NCI-H128 (cell line): ENCODE data around the gene C17orf100.
"Not testable (repeated sequence)": the region's sequence is repeated elsewhere in the genome, so short reads cannot be mapped to it uniquely, and the experiment has no call there.

Experiments used
- DNase-seq: peaks from one replicate; lab custom pipeline; 2025; ENCODE audit not compliant: unreplicated experiment; lab: John Stamatoyannopoulos, UW

The C17orf100 gene

DNA sequence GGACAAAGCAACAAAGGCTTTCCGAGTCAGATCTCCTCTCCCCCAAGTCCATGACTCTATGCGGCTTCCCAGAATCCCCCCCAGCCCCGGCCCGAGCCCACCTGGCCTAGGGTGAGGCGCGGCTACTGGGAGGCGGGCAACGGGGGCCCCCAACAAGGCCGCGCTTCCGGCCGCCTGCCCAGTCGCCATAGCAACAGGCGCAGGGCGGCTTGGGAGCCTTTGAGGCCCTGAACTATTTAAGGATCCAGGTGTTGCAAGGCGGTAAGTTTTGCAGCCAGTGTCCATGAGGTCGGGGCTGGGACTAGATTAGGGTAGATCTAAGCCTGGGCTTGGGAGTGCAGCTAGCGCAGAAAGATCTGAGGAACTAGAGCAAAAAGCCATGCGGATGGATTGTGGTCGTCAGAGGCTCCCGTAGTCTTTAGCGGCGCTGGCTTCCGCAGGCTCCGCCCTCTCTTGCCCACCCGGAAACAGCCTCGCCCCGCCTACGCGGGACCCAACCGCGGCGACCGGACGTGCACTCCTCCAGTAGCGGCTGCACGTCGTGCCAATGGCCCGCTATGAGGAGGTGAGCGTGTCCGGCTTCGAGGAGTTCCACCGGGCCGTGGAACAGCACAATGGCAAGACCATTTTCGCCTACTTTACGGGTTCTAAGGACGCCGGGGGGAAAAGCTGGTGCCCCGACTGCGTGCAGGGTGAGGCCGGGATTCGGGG, 10.9 kb upstream of the C17orf100 start, which contains the start of the genes KIAA0753 and TXNDC17:
TSS of gene KIAA0753 (minus strand) at position 176 of the 711 bp plus-strand sequence. CDS start 5,608 bp downstream, outside the sequence.
TSS of gene TXNDC17 (plus strand) at position 525 of the 711 bp plus-strand sequence. CDS start at position 548, 23 bp downstream.
- peak; percentile 66 for DNase-seq

DNA sequence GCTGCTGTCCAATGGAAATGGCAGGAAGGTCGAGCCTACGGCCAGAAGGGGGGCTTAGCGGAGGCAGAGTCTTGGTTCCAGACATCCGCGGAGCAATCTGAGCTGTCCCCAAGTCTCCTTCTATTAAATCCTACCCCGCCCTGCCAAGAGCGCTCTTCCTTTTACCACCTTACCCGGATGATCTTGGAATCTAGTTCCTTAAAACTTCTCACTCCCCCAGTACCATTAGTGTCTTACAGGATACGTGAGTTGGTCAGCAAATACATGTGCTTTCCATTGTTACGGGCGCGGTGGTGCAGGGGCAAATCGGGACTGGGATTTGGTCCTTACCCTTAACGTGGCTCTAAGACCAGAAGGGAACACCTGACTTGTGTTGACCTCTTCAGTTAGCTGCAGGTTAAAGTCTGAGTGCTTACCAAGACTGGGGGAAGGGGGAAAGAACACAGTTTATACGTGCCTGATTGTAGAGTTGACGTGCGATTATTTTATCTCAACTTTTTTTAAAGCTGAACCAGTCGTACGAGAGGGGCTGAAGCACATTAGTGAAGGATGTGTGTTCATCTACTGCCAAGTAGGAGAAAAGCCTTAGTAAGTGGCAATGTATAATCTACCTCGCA, 10.2 kb upstream of the C17orf100 start:
- no peak for DNase-seq

DNA sequence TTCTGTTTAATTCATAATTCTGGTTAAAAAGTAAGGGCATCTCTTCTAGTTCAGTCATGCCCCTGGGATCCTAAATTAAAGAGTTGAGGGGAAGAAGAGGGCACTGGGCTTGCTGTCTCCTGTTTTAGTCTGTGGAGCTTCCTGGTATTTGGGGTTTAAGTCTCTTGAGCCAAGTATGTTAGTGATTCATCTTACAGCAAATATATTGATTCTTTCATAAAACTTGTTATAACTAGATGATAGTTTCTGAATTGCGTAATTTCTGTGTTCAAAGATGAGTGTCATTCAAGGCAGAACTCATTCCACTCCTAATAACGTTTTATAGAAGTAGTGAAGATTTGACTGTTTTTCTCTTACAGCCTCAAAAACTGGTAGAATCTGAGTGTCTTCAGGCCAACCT, 9.0 kb upstream of the C17orf100 start:
- no peak for DNase-seq

DNA sequence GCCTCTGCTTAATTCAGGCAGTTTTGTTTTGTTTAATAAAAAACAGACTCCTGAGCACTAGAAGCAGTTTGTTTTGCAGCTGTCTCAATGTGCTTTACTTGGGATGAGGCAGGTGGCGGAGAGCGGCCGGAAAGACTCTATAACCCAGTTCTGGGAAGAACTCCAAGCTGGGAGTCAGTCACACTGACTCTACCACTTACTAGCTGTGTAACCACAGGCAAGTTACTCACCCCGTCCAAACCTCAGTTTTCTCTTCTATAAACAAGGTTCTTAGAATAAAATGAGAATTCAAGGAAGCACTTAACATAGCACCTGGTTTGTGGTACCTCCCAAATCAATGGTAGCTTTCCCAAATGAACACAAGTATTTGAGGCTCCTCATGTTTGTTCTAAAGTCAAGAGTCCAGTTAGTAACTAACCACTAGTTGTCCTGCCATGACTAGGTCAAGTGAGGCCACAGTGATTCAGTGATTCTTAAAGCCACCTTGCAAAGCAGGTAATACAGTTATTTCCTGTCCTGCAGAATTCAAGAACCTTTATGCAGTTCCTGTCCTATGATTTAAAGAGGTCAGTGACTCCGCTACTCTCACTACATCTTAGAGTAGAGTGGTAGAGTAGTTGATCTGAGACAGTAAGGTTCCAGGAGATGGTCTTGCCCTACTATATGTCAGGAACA, 8.0 kb upstream of the C17orf100 start:
- no peak for DNase-seq

DNA sequence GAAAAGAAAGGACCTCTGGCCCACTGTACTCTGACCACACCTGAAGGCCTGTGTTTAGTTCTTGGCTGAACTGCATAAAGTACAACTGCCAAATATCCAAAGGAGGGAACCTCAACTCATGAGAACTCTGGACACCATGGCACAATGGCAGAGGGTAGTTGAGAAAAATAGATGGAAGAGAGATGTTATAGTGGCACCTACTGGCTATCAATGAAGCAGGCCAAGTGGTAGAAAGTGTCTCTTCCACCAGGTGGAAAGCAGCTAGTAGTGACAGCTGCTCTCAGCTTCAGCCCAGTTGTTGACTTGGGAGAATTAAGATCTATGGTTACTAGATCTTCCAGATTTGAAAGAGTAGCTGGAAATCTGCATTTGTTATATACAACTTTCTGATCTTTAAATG, 3.4 kb upstream of the C17orf100 start:
- no peak for DNase-seq

DNA sequence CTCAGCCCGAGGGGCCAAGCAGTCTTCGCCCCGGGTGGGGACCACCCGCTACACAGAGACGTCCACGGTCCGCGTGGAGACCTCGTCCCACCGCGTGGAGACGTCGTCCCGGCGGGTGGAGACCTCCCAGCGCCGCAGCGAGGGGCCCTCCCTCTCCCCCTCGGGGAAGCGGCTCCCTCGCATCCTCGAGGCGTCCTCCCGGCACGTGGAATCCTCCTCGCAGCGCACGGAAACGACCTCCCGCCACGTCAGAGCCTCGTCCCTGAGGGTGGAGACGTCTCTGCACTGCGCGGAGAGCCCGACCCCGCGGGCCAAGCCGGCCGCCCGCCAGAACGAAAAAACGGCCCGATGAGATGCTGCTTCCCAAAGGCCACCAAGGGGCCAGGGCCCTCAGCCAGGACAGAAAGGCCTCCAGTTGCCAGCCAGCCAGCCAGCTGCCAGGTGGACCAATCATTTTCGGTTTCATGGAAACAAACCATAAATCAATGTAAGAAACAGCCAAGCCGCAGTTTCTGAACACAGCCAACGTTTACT, 424 bp downstream of the C17orf100 start:
- no peak for DNase-seq

DNA sequence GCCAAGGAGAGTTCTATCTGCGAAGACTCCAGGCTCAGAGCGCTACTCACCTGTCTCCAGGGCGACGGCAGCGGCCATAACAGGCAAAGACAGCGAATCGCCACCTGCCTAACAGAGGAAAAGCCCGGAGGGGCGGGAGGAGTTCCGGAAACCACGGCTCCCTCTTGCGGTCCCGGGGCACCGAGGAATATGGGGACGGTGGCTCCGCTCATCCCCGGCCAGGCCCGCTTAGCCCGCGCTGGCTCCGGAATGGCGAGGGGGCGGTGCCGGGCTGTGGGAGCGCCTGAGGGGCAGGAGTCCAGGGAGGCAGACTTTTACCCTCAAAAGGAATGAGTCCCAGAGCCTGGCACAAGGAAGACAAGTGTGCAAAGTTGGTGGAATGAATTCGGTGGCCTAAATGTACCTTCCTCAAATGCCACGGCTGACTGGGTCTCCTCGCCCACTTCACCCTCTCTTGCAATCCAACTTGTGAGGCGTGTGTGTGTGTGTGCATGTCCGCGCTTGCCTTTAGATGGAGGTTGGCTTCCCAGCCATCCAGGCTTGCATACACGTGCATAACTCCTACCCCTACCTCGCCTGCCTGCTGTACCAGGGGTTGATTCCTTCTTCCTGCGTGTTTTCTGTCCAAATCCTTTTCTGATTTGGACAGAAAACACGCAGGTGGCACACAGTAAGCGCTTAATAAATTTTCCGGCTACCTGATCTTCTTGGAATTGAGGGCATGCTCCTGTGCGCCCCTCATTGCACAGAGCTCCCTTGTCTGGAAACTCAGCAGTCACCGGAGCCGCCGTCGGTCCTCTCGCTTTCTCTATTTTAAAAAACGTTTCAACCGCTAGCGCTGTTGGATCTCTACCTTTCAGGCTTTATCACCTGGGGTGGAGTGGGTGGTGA, 3.5 kb downstream of the C17orf100 start:
- no peak for DNase-seq

DNA sequence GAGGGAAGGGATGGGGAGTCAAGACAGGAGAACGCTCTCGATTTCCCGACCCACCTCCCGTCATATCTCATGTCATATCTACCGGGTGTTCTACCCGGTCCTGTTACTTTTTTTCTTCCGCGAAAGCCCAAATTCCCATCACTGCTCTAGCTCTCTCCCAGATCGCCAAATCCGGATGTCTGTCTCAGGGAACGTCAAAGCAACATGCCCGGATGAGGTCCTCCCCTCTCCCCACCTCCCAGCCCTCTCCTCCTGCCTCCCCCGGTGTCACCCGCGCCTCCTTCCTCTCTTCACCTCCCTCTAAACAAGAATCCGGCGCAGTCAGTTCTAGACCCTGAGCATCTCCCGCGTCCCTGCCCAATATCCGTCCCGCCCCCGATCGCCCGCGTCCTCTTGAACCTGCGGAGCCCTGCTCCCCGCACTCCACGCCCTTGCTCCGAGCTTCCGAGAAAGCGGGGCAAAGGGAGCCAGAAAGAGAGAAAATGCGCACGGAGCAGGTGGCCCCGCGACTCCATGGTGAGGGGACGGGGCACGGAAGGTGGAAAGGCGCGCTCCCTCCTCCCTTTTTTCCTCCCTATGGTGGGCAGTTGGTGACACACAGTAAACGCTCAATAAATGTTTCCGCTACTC, 4.3 kb downstream of the C17orf100 start:
- not testable (repeated sequence) for DNase-seq

DNA sequence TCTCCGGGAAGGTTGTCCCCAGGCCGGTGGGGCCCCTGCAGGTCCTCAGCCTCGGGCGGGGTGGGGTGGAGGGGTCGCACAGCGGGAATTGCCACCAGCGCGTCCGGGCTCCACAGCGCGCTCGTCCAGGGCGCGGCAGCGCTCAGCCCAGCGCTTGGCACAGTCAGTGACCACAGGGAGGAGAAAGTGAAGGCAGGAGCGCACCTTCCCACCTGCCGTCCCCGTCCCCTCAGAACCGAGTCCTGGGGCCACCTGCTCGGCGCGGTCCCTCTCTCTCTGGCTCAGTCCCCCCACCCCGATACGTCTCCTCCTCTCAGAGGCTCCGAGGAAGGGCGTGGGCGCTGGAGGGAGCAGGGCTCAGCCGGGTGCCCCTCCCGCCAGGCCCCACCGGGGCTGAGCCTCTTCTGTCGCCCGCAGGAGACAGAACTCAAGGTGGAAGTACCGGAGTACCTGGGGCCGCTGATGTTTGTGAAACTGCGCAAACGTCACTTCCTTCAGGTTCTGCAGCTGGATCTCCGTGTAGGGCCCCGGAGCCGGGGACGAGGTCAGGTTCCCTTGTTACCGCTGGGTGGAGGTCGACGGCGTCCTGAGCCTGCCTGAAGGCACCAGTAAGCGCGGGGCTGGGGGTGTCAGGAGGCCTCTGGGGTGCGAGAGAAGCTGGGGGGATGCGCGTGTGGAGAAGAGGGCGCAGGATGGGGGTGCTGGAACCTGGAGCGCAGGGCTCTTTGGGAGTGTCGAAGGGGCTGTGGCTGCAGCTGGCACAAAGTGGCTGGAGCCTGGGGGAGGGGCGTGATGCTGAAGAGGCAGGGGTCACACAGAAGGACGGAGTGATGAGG, 5.5 kb downstream of the C17orf100 start:
- not testable (repeated sequence) for DNase-seq

DNA sequence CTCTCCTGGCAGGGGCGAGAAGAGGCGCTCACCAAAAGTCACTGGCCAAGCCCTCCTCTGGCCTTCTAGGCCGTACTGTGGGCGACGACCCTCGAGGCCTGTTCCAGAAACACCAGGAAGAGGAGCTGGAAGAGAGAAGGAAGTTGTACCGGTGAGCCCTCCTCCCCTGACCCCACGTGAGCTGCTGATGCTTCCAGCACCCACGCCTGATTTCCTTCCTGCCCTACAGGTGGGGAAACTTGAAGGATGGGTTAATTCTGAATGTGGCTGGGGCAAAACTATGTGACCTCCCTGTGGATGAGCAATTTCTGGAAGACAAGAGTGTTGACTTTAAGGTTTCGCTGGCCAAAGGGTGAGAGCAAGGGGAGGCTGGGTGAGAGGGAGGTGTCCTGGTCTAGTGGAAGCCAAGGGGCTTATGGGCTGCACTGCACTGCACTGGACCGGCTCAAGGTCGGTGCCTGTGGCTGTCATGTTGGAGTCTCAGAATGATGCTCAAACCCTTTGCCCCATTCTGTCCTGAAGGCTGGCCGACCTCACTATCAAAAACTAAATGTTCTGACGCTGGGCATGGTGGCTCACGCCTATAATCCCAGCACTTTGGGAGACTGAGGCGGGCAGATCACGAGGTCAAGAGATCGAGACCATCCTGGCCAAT, 6.2 kb downstream of the C17orf100 start:
- DNase-seq, result no peak

DNA sequence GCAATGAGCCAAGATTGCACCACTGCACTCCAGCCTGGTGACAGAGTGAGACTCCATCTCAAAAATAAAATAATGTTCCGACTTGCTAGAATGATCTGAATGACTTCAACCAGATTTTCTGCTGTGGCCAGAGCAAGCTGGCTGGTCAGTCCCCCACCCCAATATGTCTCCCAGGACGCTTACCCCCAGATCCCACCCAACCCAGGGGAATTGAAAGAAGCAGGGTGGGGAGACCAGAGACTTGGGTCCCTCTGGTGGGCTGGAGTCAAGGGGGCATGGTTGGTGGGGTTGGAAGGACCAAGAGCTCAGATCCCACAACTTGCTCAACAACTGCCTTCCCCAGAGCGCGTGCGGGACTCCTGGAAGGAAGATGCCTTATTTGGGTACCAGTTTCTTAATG, 6.8 kb downstream of the C17orf100 start:
- DNase-seq, result not testable (repeated sequence)

DNA sequence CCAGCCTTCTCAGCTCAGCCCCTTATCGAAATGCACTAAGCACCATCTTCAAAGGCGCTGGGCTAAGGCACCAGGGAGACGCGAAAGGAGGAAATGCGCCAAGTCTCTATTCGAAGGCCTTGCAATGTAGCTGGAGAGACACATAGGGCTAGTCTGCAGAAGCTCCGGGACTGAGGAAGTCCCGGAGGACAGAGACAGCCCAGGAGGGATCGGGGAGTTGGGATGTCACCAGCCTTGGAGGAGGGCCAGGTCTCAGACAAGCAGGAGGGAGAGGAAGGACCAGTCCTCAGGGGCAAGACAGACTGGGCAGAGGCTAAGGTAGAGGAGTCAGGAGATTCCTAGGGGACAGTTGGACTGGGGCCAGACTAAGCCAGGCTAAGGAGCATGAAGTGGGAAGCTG, 8.5 kb downstream of the C17orf100 start:
- DNase-seq, result no peak

DNA sequence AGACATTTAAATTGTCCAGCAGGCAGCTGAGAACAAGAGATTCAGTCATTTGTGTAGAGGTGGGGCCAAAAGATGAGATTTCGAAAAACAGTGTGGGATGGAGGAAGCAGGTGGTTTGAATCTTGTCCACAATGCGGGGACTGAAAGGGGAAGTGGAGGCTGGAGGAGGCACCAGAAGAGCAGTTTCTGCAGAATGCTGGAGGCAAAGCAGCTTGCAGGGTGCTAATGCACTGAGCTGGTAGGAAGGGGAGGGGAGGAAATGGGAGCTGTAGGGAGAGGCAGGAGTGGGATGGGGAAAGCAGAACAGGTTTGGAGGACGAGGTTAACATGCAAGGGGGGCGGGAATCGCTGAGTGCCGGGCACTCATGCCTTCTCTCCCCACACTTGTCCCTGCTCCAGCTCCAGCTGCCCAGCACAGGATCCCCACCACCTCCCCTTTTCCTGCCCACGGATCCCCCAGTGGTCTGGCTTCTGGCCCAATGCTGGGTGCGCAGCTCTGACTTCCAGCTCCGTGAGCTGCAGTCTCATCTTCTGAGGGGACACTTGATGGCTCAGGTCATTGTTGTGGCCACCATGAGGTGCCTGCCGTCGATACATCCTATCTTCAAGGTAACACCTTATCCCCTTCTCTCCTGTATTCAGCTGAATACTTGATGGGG, 9.4 kb downstream of the C17orf100 start:
- DNase-seq, result no peak

DNA sequence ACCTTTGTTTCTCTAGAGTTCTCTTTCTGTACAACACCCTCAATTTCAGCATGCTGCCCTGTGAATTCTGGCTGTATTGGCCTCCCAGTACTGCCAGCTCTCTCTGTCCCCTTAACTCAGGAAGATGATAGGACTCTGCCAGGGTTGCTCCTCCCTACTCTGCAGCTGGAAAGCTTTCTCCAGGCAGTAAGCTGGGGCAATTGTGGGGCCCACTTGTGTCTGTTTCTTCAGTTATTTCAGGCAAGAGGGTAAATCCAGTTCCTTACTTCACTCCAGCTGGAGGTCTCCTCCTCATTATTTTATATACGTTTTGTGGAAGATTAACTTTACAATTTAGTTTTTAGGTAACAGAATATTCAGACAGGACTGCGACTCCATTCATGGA, 9.9 kb downstream of the C17orf100 start:
- DNase-seq, result no peak

DNA sequence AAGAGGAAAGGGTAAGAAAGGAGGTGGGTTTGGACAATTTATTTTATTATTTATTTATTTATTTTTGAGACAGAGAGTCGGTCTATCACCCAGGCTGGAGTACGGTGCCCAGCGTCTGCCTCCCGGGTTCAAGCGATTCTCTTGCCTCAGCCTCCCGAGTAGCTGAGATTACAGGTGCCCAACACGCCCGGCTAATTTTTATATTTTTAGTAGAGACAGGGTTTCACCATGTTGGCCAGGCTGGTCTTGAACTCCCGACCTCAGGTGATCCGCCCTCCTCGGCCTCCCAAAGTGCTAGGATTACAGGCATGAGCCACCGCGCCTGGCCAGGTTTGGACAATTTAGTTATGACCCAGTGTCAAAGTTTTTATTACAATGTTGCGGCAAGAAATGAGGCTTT, 11.6 kb downstream of the C17orf100 start:
- DNase-seq, result not testable (repeated sequence)

DNA sequence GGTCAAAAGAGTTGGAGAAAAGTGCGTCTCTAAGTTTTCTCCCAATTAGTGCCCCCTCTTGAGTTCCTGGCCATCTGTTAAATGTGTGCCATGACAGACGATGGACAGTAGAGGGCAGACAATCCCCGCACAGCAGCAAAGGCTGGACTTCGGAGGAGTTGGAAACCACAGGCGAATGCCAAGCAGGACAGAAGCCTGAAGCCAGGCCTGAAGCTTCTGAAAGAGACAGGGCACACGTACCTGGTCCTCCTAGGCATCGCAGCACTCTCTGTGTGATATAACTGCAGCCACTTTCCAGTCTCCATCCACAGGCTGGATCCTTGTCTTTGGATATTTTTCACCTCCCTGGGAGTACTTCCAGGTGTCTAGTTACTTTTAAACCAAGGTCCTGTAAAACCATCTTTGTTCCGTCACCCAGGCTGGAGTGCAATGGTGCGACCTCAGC, 14.5 kb downstream of the C17orf100 start:
- DNase-seq, result peak; percentile 25

DNA sequence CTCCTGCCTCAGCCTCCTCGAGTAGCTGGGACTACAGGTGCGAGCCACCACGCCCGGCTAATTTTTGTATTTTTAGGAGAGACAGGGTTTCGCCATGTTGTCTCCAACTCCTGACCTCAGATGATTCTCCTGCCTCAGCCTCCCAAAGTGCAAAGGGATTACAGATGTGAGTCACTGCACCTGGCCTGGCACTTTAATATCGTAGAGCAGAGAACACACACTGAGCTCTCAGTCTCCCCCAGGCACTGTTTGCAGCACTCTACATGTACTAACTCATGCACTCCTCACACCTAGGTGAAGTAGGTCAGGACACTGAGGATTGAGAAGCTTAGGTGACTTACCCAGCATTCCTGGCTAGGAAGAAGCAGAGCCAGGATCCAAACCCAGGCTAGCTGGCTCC, 15.0 kb downstream of the C17orf100 start:
- DNase-seq, result no peak

DNA sequence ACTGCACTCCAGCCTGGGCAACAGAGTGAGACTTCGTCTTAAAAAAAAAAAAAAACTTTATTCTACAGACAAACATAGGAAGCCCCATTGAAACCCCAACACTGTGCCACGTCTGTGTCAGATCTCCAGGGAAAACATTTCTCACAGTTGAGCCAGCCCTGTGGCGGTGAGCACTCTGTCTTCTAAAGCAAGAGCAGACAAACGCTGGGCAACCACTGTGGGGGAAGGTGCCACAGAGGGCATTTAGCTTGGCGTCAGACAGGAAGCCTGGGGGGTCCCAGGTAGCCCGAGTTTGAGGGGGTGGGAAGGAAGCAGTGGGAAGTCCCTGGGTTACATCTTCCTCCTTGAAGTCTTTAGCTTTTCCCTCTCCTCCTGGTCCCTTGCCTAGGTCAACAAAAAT, 16.0 kb downstream of the C17orf100 start:
- DNase-seq, result no peak
